SK-N-SH treated with all-trans-retinoic acid at 6 μM for 48 hours (cell line): ENCODE results near the gene SMIM14.

Source experiments
- ARNTL ChIP-seq: fragments of 450-650 bp; formaldehyde crosslinking; IDR thresholded peaks from 2 replicates; pipeline ENCODE4 v1.5.0; 2020; ENCODE audit warnings: low read depth, mild to moderate bottlenecking, moderate library complexity, borderline replicate concordance
- CREB5 ChIP-seq: fragments of 250-450 bp; sonication (Bioruptor Pico); IDR thresholded peaks from 2 replicates; pipeline ENCODE4 v1.5.1; 2020; ENCODE audit warnings: low read depth, mild to moderate bottlenecking, moderate library complexity
- POU6F1 ChIP-seq: fragments of 250-450 bp; sonication (Bioruptor Pico); IDR thresholded peaks from 2 replicates; pipeline ENCODE4 v1.8.0; 2021; ENCODE audit warnings: low read depth, mild to moderate bottlenecking, moderate library complexity, borderline replicate concordance
- TCF4 ChIP-seq: fragments of 250-450 bp; sonication (Bioruptor Pico); IDR thresholded peaks from 2 replicates; pipeline ENCODE4 v1.8.0; 2021; ENCODE audit warnings: mild to moderate bottlenecking, moderate library complexity, borderline replicate concordance
- TOX ChIP-seq: fragments of 250-450 bp; sonication (Bioruptor Pico); IDR thresholded peaks from 2 replicates; pipeline ENCODE4 v1.8.0; 2021; ENCODE audit warnings: mild to moderate bottlenecking, moderate library complexity, borderline replicate concordance
- ZFP3 ChIP-seq: fragments of 250-450 bp; sonication (Bioruptor Pico); IDR thresholded peaks from 2 replicates; pipeline ENCODE4 v1.5.0; 2020; ENCODE audit warnings: mild to moderate bottlenecking, moderate library complexity
- ZFP30 ChIP-seq: fragments of 450-650 bp; formaldehyde crosslinking; IDR thresholded peaks from 2 replicates; pipeline ENCODE4 v1.5.0; 2022; ENCODE audit warnings: mild to moderate bottlenecking, moderate library complexity

GRCh38 chr4:39626913-39627312 lies 11.8 kb downstream of the SMIM14 start:
- TF ChIP-seq ZFP3 (CRISPR knock-in tag): no peak
- no peak for TF ChIP-seq CREB5
- TF ChIP-seq ARNTL (CRISPR knock-in tag): no peak
- TF ChIP-seq ZFP30 (CRISPR knock-in tag): no peak
- no peak for TF ChIP-seq TCF4
- TF ChIP-seq POU6F1: no peak
- TF ChIP-seq TOX (CRISPR knock-in tag): no peak
